IPS-18a (cell line): Measurements from ENCODE around the gene PCF11.

Experiments used
- H3K27ac ChIP-seq: one replicate; pipeline ENCODE4 v1.5.1; 2013; ENCODE audit warnings: low read length
- H3K27me3 ChIP-seq: one replicate; pipeline ENCODE4 v1.6.1; 2013; ENCODE audit warnings: mild to moderate bottlenecking, low read length; ENCODE audit not compliant: control insufficient read depth, insufficient read depth
- H3K36me3 ChIP-seq: one replicate; pipeline ENCODE4 v1.6.1; 2013; ENCODE audit warnings: low read depth, low read length; ENCODE audit not compliant: control insufficient read depth
- H3K4me1 ChIP-seq: one replicate; pipeline ENCODE4 v1.6.1; 2013; ENCODE audit warnings: low read depth, low read length; ENCODE audit not compliant: control insufficient read depth
- H3K4me3 ChIP-seq: one replicate; pipeline ENCODE4 v1.5.1; 2013; ENCODE audit warnings: low read length
- H3K9ac ChIP-seq: one replicate; pipeline ENCODE4 v1.6.1; 2013; ENCODE audit warnings: mild to moderate bottlenecking, low read length, moderate library complexity
- H3K9me3 ChIP-seq: one replicate; pipeline ENCODE4 v1.6.1; 2013; ENCODE audit warnings: low read depth, low read length; ENCODE audit not compliant: control insufficient read depth

PCF11 gene

GRCh38 chr11:83153764-83154163 lies 3.2 kb upstream of the PCF11 start:
- no peaks in the 10 kb centered on the region for H3K4me1 ChIP-seq
- no peak overlapping the region for H3K27ac ChIP-seq
- no peaks in the 10 kb centered on the region for H3K9me3 ChIP-seq
- no peak overlapping the region for H3K4me3 ChIP-seq
- no peaks in the 10 kb centered on the region for H3K27me3 ChIP-seq
- peaks cover under 1% of the 10 kb centered on the region for H3K36me3 ChIP-seq
- H3K9ac ChIP-seq: no peak overlapping the region

- H3K9me3 ChIP-seq: no peaks in the 10 kb centered on the region
- H3K4me3 ChIP-seq: peak overlapping the region; percentile 90
- H3K27me3 ChIP-seq: no peaks in the 10 kb centered on the region
- peak overlapping the region; percentile 76 for H3K27ac ChIP-seq
- peaks cover 18% of the 10 kb centered on the region for H3K4me1 ChIP-seq
- H3K9ac ChIP-seq: peak overlapping the region; percentile 69
- H3K36me3 ChIP-seq: peaks cover 15% of the 10 kb centered on the region
Observed at GRCh38 chr11:83156144-83156995, 561 bp upstream of the PCF11 start.

GRCh38 chr11:83157594-83158356 lies 844 bp downstream of the PCF11 start:
- peaks cover 17% of the 10 kb centered on the region for H3K36me3 ChIP-seq
- H3K9me3 ChIP-seq: no peaks in the 10 kb centered on the region
- peak overlapping the region; percentile 99 for H3K9ac ChIP-seq
- H3K27ac ChIP-seq: peak overlapping the region; percentile 97
- H3K4me1 ChIP-seq: peaks cover 18% of the 10 kb centered on the region
- H3K27me3 ChIP-seq: no peaks in the 10 kb centered on the region
- peak overlapping the region; percentile 100 for H3K4me3 ChIP-seq

- H3K9me3 ChIP-seq: no peaks in the 10 kb centered on the region
- H3K9ac ChIP-seq: peak overlapping the region; percentile 99
- peaks cover 18% of the 10 kb centered on the region for H3K4me1 ChIP-seq
- no peak overlapping the region for H3K27ac ChIP-seq
- peaks cover 17% of the 10 kb centered on the region for H3K36me3 ChIP-seq
- H3K4me3 ChIP-seq: peak overlapping the region; percentile 100
- H3K27me3 ChIP-seq: no peaks in the 10 kb centered on the region
Observed at GRCh38 chr11:83158357-83158786, 1.4 kb downstream of the PCF11 start.

- Histone ChIP-seq H3K4me1 (peaks cover 18% of the 10 kb centered on the region), H3K4me3 (peak overlapping the region; percentile 100), H3K9me3 (no peaks in the 10 kb centered on the region), H3K36me3 (peaks cover 21% of the 10 kb centered on the region), H3K27ac (no peak overlapping the region), H3K9ac (peak overlapping the region; percentile 99), H3K27me3 (no peaks in the 10 kb centered on the region)
Observed at GRCh38 chr11:83158965-83159901, 2.3 kb downstream of the PCF11 start.

- peaks cover 29% of the 10 kb centered on the region for H3K36me3 ChIP-seq
- no peaks in the 10 kb centered on the region for H3K9me3 ChIP-seq
- peaks cover 18% of the 10 kb centered on the region for H3K4me1 ChIP-seq
- no peaks in the 10 kb centered on the region for H3K27me3 ChIP-seq
- H3K4me3 ChIP-seq: peak overlapping the region; percentile 100
- peak overlapping the region; percentile 99 for H3K9ac ChIP-seq
- no peak overlapping the region for H3K27ac ChIP-seq
Observed at GRCh38 chr11:83159902-83160865, 3.3 kb downstream of the PCF11 start.

GRCh38 chr11:83161610-83162199 lies 4.8 kb downstream of the PCF11 start:
- H3K4me3 ChIP-seq: no peak overlapping the region
- peaks cover 44% of the 10 kb centered on the region for H3K36me3 ChIP-seq
- H3K27ac ChIP-seq: no peak overlapping the region
- H3K9ac ChIP-seq: no peak overlapping the region
- H3K4me1 ChIP-seq: peaks cover 18% of the 10 kb centered on the region
- H3K9me3 ChIP-seq: no peaks in the 10 kb centered on the region
- H3K27me3 ChIP-seq: no peaks in the 10 kb centered on the region

- Histone ChIP-seq H3K4me3 (no peak overlapping the region), H3K9ac (no peak overlapping the region)
Observed at GRCh38 chr11:83162377-83162776, 5.4 kb downstream of the PCF11 start.

GRCh38 chr11:83166193-83166866 lies 9.4 kb downstream of the PCF11 start:
- H3K27ac ChIP-seq: no peak overlapping the region
- no peak overlapping the region for H3K4me3 ChIP-seq
- H3K36me3 ChIP-seq: peaks cover 75% of the 10 kb centered on the region
- H3K9ac ChIP-seq: no peak overlapping the region
- H3K4me1 ChIP-seq: no peaks in the 10 kb centered on the region
- H3K27me3 ChIP-seq: no peaks in the 10 kb centered on the region
- H3K9me3 ChIP-seq: no peaks in the 10 kb centered on the region

More at GRCh38 chr11:83162377-83162776, 5.4 kb downstream of the PCF11 start:
- Histone ChIP-seq H3K27me3 (no peaks in the 10 kb centered on the region), H3K4me1 (peaks cover 18% of the 10 kb centered on the region), H3K36me3 (peaks cover 51% of the 10 kb centered on the region), H3K27ac (no peak overlapping the region), H3K9me3 (no peaks in the 10 kb centered on the region)

- no peaks in the 10 kb centered on the region for H3K27me3 ChIP-seq
- H3K9ac ChIP-seq: no peak overlapping the region
- peaks cover 92% of the 10 kb centered on the region for H3K36me3 ChIP-seq
- no peaks in the 10 kb centered on the region for H3K4me1 ChIP-seq
- no peaks in the 10 kb centered on the region for H3K9me3 ChIP-seq
- no peak overlapping the region for H3K4me3 ChIP-seq
- H3K27ac ChIP-seq: no peak overlapping the region
Observed at GRCh38 chr11:83168756-83169155, 11.8 kb downstream of the PCF11 start.
